Esophagus muscularis mucosa (tissue), 4 donors: Measurements from ENCODE around the gene MAML3. TPM values are rescaled to one million over a fixed set of nuclear protein-coding genes. Genes with fewer than 3 reads are reported as not detected.

ENCODE experiments used
- DNase-seq: peaks from one replicate; pipeline ENCODE4 v3.0.0-alpha.2; 2017; ENCODE audit errors: extremely low spot score
- H3K27ac ChIP-seq, 4 donors: fragments of 200-600 bp; sonication (generic); replicated peaks in 1 of 4; 1 replicate in 3 of 4; 2 replicates in 1 of 4; pipeline ENCODE4 v1.5.1; 2016 to 2019; ENCODE audit warnings: mild to moderate bottlenecking in 1 of 4
- H3K27me3 ChIP-seq, 4 donors: fragments of 200-600 bp; sonication (generic); one replicate each; pipeline versions ENCODE4 v1.5.1 to v1.6.0; 2016 to 2019
- H3K36me3 ChIP-seq, 4 donors: fragments of 200-600 bp; sonication (generic); one replicate each; pipeline ENCODE4 v1.5.1; 2016 to 2019
- H3K4me1 ChIP-seq, 4 donors: fragments of 200-600 bp; sonication (generic); one replicate each; pipeline ENCODE4 v1.5.1; 2016 to 2019
- H3K4me3 ChIP-seq, 4 donors: fragments of 200-600 bp; sonication (generic); 1 replicate in 2 of 4; 2 replicates in 2 of 4; pipeline ENCODE4 v1.5.1; 2016 to 2019; ENCODE audit warnings: mild to moderate bottlenecking in 4 of 4, moderate library complexity in 1 of 4
- H3K9me3 ChIP-seq, 4 donors: fragments of 200-600 bp; sonication (generic); 1 replicate in 3 of 4; 2 replicates in 1 of 4; pipeline ENCODE4 v1.5.1; 2016 to 2019
- EP300 ChIP-seq: sonication (generic); formaldehyde crosslinking; IDR thresholded peaks from one replicate; pipeline ENCODE4 v1.6.1; 2017; ENCODE audit warnings: antibody characterized with exemption
- POLR2A ChIP-seq: fragments of 450-650 bp; IDR thresholded peaks from one replicate; pipeline ENCODE4 v1.6.1; 2017; ENCODE audit warnings: antibody characterized with exemption, moderate library complexity, mild to moderate bottlenecking, low read depth
- POLR2AphosphoS5 ChIP-seq, 2 donors: sonication (generic); formaldehyde crosslinking; IDR thresholded peaks; one replicate each; pipeline ENCODE4 v1.6.1; 2017; ENCODE audit warnings: antibody characterized with exemption in 2 of 2
- WGBS: methylation state at CpG from one replicate; pipeline ENCODE4 v1.1.5; 2018; 5-methylcytosine and 5-hydroxymethylcytosine counted together
- intact Hi-C: fragments of 100-400 bp; cut with DNase I; formaldehyde crosslinking; loops from one replicate; pipeline ENCODE4 v1.15.1; 2023
- total RNA-seq, 4 donors: library from RNA; depleted of rRNA; stranded (reverse); fragments of >200 nt; gene quantifications; one replicate each; pipeline versions ENCODE4 v1.1.0 to v1.2.1, GENCODE V29; 2016
- TF ChIP-seq, protein P1 (sequence below), 3 experiments: fragments of 200-600 bp in 2 of 3; fragments of 450-650 bp in 1 of 3; sonication (generic) in 2 of 3; IDR thresholded peaks; one replicate each; pipeline ENCODE4 v1.5.1; 2017 to 2019; ENCODE audit warnings: antibody characterized with exemption in 3 of 3, mild to moderate bottlenecking in 2 of 3, moderate library complexity in 1 of 3

Gene MAML3
- total RNA-seq, 4 donors from 2014 or later, result 5.0 to 8.7 (median 7.1) TPM

DNA sequence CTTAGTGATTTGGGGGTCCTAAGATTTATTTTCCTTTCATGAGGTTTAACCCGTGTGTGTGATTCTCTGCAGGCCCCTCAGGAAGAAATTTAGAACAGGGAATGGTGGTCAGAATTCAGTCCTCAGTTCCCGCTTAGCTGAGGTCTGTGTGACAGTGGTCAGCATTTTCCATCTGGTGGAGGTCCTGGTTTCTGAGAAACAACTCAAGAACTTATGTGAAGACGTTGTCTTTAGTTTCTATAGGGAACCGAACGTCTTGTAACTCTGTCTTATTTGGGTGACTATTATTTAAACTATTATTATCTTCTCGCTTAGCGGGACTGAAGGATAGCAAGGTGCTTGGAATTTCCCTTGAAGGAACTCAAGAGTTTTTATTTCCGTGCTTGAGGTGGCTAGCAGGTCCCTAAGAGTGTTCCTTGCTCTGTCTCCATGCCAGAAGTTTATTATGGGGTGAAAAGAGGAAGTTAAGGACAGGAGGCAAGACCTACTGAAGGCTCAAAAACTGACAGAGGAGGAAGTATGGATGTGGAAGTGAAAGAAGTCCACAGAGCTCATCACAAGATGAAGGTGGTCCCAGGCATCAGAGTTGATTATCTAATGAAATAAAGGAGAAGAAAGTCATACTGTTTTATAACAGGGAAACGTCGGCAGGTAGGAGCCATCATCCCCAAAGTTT, 479.0 kb downstream of the MAML3 start:
- Histone ChIP-seq H3K27me3 (no peaks in the 10 kb centered on the region), H3K27ac (no peak overlapping the region), H3K4me1 (peaks cover 0 to 3% (median 0%) of the 10 kb centered on the region in 4 donors), H3K36me3 (peaks cover 0 to 36% (median 18%) of the 10 kb centered on the region in 4 donors), H3K9me3 (no peaks in the 10 kb centered on the region), H3K4me3 (no peak overlapping the region)
- TF ChIP-seq EP300 (no peak), POLR2AphosphoS5 (IDR thresholded peaks at IDR 0.05) (no peak), POLR2A (no peak)
- TF ChIP-seq, protein P1, sequence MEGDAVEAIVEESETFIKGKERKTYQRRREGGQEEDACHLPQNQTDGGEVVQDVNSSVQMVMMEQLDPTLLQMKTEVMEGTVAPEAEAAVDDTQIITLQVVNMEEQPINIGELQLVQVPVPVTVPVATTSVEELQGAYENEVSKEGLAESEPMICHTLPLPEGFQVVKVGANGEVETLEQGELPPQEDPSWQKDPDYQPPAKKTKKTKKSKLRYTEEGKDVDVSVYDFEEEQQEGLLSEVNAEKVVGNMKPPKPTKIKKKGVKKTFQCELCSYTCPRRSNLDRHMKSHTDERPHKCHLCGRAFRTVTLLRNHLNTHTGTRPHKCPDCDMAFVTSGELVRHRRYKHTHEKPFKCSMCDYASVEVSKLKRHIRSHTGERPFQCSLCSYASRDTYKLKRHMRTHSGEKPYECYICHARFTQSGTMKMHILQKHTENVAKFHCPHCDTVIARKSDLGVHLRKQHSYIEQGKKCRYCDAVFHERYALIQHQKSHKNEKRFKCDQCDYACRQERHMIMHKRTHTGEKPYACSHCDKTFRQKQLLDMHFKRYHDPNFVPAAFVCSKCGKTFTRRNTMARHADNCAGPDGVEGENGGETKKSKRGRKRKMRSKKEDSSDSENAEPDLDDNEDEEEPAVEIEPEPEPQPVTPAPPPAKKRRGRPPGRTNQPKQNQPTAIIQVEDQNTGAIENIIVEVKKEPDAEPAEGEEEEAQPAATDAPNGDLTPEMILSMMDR (IDR thresholded peaks at IDR 0.05), result no peak
- no peak for DNase-seq
- intact Hi-C loops, result no loop called here
- 86% methylated on average over 10 of the region's 10 CpGs for WGBS

DNA sequence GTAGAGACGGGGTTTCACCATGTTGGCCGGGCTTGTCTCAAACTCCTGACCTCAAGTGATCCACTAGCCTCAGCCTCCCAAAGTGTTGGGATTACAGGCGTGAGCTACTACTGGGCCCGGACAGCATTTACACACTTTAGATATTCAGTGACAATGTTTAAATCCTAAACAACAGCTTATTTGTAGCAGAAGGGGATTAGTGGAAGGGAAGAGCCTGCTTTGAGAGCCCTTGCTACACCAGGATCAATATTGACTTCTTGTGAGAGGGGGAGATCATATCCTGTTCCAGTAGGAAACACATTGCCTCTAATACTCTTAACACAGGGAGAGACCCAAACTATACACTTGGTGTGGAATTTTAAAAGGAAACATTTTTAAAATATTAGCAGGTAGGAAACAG, 481.3 kb downstream of the MAML3 start:
- no peak overlapping the region for H3K4me3 ChIP-seq
- peaks cover 0 to 15% (median 3%) of the 10 kb centered on the region in 4 donors for H3K36me3 ChIP-seq
- no peak overlapping the region for H3K27ac ChIP-seq
- H3K9me3 ChIP-seq, result no peaks in the 10 kb centered on the region
- intact Hi-C loops, result no loop called here
- no peaks in the 10 kb centered on the region for H3K27me3 ChIP-seq
- no peak for TF ChIP-seq POLR2AphosphoS5 (IDR thresholded peaks at IDR 0.05)
- DNase-seq, result no peak
- 91% methylated on average over 4 of the region's 4 CpGs for WGBS
- H3K4me1 ChIP-seq, result peaks cover 8 to 18% (median 10%) of the 10 kb centered on the region in 4 donors

DNA sequence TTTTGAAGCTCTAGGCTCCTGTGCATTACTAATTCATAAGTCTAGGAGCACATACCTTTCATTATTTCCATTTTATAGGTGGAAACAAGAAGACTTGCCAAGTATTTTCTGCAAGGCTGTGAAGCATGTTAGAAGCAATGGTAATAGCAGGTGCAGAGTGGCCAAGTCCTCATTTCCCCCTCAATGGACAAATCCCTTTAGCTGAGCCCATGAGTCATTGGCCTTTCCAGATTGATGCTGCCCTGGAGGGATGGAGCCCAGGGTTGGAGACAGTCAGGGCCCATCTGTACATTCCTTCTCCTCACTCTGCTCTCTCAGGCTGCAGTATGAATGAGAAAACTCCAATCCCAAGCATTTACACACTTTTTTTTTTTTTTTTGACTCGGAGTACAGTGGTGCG, 481.8 kb downstream of the MAML3 start:
- 100% methylated on average over 2 of the region's 2 CpGs for WGBS

DNA sequence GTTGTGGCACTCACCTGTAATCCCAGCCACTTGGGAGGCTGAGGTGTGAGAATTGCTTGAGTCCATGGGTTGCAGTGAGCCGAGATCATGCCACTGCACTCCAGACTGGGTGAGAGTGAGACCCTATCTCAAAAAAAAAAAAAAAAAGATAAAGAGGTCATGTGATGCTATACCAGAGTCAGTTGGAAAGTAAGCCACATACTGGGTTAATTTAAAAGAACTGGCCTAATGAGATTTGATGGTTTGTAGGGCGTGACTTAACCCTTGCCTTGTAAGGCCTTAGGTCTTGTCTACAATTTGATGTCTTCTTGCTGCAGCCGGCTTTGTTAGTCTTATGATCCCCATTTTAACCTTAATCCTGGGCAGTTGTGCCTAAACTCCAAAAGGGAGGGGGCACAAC, 483.2 kb downstream of the MAML3 start:
- Histone ChIP-seq H3K4me1 (peaks cover 23 to 29% (median 24%) of the 10 kb centered on the region in 4 donors), H3K27me3 (no peaks in the 10 kb centered on the region), H3K4me3 (no peak overlapping the region), H3K27ac (no peak overlapping the region), H3K9me3 (no peaks in the 10 kb centered on the region), H3K36me3 (peaks cover 0 to 15% (median 3%) of the 10 kb centered on the region in 4 donors)
- TF ChIP-seq, protein P1 (IDR thresholded peaks at IDR 0.05), result no peak
- TF ChIP-seq POLR2AphosphoS5 (IDR thresholded peaks at IDR 0.05) (no peak), EP300 (no peak), POLR2A (no peak)
- intact Hi-C loops, result no loop called here
- 95% methylated on average over 3 of the region's 3 CpGs for whole genome bisulfite sequencing
- no peak for DNase-seq

More for the DNA sequence above, 481.8 kb downstream of the MAML3 start:
- peaks cover 13 to 23% (median 16%) of the 10 kb centered on the region in 4 donors for H3K4me1 ChIP-seq
- peaks cover 0 to 15% (median 3%) of the 10 kb centered on the region in 4 donors for H3K36me3 ChIP-seq
- TF ChIP-seq POLR2A (no peak), EP300 (no peak), POLR2AphosphoS5 (IDR thresholded peaks at IDR 0.05) (no peak)
- TF ChIP-seq, protein P1 (IDR thresholded peaks at IDR 0.05), result no peak
- intact Hi-C loops, result no loop called here
- no peak overlapping the region for H3K27ac ChIP-seq
- H3K27me3 ChIP-seq, result no peaks in the 10 kb centered on the region
- no peak for DNase-seq
- H3K9me3 ChIP-seq, result no peaks in the 10 kb centered on the region
- no peak overlapping the region for H3K4me3 ChIP-seq

DNA sequence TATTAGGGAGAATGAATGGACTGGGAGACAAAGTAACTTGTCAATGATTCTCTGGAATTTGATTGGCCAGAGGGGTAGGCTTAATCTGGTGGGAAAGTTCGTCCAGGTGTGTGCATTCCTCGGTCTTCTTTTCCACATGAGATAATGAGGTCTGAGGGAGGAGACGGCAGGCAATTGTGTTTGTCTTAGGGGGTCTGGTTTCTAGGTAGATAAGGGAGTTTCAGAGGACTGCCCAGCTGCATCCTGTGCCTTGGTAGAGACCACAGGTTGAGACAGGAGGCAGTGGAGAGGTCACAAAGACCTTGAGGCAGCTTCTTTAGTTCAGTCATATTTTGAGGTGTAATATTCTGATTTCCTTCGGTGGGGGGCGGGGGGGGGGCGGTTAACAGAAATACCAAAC, 484.1 kb downstream of the MAML3 start:
- no peaks in the 10 kb centered on the region for H3K9me3 ChIP-seq
- intact Hi-C loops, result loop anchor here (5.0 to 10.0 kb wide), 2 partner anchors 62 to 485 kb away; partner anchors contain the start of gene MAML3

More for the DNA sequence above, 484.1 kb downstream of the MAML3 start:
- 84% methylated on average over 6 of the region's 6 CpGs for WGBS
- no peaks in the 10 kb centered on the region for H3K27me3 ChIP-seq
- no peak for DNase-seq
- peaks cover 23 to 37% (median 30%) of the 10 kb centered on the region in 4 donors for H3K4me1 ChIP-seq
- H3K27ac ChIP-seq, result no peak overlapping the region
- peaks cover 0 to 15% (median 3%) of the 10 kb centered on the region in 4 donors for H3K36me3 ChIP-seq
- no peak overlapping the region for H3K4me3 ChIP-seq
- TF ChIP-seq POLR2A, result no peak
